ENCODE data around the gene PDE6B.

Gene PDE6B

DNA sequence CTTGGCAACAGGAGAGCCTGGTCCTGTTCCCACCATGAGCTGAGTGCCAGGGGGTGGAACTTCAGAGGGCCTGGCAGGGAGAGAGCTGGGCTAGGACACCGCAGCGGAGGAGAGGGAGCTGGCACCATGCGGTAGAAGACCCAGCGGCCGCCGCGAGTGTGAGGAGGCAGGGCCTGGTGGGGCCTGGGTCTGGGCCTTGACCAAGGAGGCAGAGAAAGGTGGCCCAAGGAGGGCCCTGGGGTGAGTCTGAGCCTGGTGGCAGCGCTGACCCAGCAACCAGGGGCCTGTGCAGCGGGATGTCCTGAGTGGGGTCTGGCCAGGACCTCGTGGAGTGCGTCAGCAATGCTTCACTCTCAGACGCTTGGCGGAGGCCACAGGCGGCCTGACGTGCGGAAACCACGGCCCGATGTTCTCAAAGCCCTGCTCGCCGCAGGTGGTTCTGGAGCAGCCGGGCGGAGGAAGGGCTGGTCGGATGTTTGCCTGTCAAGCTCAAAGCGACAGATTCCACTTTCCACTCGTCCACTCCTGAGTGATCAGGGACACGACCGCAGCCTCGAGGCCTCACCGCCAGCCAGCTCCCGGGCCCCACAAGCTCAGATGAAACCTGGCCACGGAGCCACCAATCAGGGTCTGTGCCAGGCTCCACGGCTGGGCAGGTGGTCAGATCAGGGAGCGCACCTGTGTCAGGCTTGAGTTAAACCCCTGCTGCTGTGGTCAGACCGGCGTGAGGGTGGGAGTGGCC, 27.9 kb downstream of the PDE6B start:
- TF ChIP-seq ZFX (IDR thresholded peaks at IDR 0.05; ENCODE audit: borderline replicate concordance) = no peak
- no peak for TF ChIP-seq CTCF (IDR thresholded peaks at IDR 0.05)

GRCh38 chr4:653831-654502, 28.6 kb downstream of the PDE6B start:
- TF ChIP-seq CTCF (IDR thresholded peaks at IDR 0.05) = no peak
- no peak for TF ChIP-seq ZFX (IDR thresholded peaks at IDR 0.05; ENCODE audit: borderline replicate concordance)
- no peak overlapping the region for H3K27ac ChIP-seq

More for the DNA sequence above, 27.9 kb downstream of the PDE6B start:
- H3K27ac ChIP-seq = no peak overlapping the region

DNA sequence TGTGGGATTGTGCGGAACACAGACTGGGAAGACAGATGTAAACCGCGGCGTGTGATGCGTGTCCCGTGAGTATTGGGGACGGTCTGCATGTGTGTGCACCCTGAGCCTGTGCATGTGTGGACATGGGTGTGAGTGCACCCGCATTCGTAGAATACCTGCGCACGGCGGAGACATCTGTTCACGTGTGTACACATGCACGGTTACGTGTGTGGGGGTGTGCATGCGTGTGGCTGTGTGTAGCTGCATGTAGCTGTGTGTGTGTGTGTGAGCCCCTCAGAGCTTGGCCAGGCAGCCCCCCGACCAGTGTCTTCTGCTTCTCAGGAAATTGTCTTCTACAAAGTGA, 29.1 kb downstream of the PDE6B start:
- no peak overlapping the region for H3K27ac ChIP-seq
- TF ChIP-seq ZFX (IDR thresholded peaks at IDR 0.05; ENCODE audit: borderline replicate concordance) (no peak), CTCF (IDR thresholded peaks at IDR 0.05) (no peak)

GRCh38 chr4:654871-655463, 29.6 kb downstream of the PDE6B start:
- no peak for TF ChIP-seq ZFX (IDR thresholded peaks at IDR 0.05; ENCODE audit: borderline replicate concordance)
- no peak for TF ChIP-seq CTCF (IDR thresholded peaks at IDR 0.05)
- H3K27ac ChIP-seq = no peak overlapping the region

GRCh38 chr4:655464-656151, 30.2 kb downstream of the PDE6B start:
- TF ChIP-seq ZFX (IDR thresholded peaks at IDR 0.05; ENCODE audit: borderline replicate concordance) (no peak), CTCF (IDR thresholded peaks at IDR 0.05) (no peak)
- no peak overlapping the region for H3K27ac ChIP-seq

DNA sequence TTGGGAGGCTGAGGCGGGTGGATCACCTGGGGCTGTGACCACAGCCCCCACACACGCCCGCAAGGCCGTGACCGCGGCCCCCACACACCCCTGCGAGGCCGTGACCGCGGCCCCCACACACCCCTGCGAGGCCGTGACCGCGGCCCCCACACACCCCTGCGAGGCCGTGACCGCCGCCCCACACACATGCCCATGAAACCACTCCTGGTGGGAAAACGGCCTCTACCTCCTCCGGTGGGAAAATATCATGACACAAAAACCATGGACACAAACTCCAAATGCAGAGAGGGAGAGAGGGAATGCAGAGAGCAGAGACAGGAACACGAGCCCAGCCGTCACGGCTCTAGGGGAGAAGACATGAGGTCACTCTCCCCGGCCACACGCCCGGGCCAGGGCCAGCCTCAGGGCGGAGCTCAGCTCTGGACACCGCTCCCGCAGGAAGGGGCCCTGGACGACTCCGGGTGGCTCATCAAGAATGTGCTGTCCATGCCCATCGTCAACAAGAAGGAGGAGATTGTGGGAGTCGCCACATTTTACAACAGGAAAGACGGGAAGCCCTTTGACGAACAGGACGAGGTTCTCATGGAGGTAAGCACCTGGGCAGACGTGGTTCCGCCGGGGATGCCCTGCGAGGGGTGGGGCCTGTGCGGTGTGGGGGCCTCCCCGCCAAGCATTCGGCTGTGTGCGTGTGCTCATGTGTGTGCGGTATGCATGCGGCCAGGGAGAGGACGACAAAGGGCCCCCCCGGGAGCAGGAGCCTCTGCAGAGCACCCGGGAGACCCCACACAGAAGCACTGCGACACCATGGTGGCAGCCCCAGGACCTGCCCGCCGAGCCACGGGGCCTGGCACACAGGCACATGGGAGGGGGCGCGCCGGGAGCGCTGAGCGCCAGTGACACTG, 31.3 kb downstream of the PDE6B start:
- no peak overlapping the region for H3K27ac ChIP-seq
- TF ChIP-seq ZFX (IDR thresholded peaks at IDR 0.05; ENCODE audit: borderline replicate concordance) (no peak), CTCF (IDR thresholded peaks at IDR 0.05) (no peak)
